Putamen (tissue), 1 donor: ENCODE measurements around the gene CDX2.
"Not testable (repeated sequence)": the region's sequence is repeated elsewhere in the genome, so short reads cannot be mapped to it uniquely, and the experiment has no call there.

Experiments used
- DNase-seq: peaks from one replicate; pipeline ENCODE4 v3.0.0-alpha.2; 2016; ENCODE audit warnings: low spot score

CDX2 gene

DNA sequence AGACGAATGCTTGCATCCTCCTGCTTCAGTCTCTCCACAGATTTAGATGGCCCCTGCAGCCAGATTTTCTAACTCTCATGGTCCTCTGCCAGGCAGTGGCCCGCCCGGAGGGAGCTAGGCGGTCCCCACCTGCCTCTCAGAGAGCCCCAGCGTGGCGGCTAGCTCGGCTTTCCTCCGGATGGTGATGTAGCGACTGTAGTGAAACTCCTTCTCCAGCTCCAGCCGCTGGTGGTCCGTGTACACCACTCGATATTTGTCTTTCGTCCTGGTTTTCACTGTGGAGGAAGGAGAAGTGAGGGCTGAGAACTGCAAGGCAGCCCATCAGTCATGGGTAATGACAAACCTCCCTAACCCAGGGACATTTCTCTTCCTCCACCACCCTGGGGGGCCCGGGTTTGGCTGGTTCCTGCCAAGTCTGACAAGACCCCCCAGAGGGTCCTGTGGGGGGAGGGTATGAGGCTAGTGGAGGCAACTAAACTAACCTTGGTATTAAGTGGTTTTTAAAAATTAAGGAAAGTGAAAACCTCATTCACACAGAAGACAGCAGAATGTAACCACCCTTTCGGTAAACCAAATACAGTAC, 4.3 kb downstream of the CDX2 start:
- DNase-seq: no peak

DNA sequence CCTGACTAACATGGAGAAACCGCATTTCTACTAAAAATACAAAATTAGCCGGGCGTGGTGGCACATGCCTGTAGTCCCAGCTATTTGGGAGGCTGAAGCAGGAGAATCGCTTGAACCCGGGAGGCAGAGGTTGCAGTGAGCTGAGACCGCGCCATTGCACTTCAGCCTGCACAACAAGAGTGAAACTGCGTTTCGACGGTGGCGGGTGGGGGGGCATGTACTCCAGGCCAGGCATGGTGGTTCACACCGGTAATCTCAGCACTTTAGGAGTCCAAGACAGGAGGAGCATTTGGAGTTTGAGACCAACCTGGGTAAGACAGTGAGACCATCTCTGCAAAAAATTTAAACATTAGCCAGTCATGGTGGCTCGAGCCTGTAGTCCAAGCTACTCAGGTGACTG, 4.9 kb downstream of the CDX2 start:
- not testable (repeated sequence) for DNase-seq

DNA sequence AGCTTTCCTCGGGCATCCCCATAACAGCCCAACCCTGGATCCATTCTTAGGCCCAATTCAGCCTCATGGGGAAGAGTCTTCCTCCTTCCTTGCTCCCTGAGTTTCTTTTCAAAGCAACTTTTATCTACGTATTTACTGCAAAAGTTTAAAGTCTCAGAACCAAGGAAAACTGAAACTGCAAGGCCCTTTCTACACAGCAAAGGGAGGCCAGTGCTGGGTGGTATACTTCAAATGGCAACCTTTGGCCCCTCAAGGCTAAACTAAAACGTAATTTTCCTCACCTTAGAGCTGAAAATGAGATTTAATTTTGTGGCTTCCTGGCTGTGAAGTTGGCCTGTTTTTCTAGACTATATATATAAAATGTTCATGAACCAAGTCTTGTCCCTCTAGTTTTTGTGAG, 5.6 kb downstream of the CDX2 start:
- no peak for DNase-seq

DNA sequence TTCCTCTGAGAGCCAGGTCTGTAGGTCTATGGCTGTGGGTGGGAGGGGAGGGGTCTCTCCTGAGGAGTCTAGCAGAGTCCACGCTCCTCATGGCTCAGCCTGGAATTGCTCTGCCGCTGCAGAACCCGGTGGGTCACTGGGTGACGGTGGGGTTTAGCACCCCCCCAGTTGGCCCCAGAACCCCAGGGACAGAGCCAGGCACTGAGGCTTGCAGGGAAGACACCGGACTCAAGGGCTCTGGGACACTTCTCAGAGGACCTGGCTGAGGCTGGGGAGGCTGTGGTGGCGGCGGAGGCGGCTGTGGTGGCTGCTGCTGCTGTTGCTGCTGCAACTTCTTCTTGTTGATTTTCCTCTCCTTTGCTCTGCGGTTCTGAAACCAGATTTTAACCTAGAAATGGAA, 6.1 kb downstream of the CDX2 start:
- DNase-seq: no peak

DNA sequence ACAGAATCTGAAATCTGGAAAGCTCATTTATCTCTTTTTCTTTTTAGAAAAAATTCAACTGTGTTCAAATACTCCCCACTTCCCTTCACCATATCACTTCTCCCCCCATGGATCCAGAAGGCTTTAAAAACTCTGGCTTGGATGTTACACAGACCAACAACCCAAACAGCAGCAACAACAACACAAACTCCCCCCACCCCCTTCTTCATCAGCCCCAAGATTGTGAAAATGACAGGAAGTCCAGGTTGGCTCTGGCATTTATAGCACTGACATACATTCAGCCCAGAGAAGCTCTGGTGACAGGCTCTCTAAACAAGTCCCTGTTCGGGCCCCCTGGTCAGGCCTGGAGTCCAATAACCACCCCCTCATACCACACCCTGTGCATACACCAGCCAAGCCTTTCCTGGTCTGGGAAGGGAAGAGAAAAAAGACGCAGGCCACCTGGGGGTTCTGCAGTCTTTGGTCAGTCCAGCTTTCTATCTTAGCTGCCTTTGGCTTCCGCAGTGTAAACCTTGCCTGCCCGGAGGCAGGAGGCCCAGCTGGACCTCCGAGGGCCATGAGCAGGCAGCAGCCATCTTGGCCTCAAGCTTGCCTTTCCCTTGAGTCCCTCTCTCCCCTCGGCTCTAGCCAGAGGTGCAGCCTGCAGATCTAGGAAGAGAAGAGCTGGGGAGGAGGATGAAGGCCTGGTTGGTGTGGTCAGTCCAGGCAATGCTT, 6.8 kb downstream of the CDX2 start:
- DNase-seq: no peak

DNA sequence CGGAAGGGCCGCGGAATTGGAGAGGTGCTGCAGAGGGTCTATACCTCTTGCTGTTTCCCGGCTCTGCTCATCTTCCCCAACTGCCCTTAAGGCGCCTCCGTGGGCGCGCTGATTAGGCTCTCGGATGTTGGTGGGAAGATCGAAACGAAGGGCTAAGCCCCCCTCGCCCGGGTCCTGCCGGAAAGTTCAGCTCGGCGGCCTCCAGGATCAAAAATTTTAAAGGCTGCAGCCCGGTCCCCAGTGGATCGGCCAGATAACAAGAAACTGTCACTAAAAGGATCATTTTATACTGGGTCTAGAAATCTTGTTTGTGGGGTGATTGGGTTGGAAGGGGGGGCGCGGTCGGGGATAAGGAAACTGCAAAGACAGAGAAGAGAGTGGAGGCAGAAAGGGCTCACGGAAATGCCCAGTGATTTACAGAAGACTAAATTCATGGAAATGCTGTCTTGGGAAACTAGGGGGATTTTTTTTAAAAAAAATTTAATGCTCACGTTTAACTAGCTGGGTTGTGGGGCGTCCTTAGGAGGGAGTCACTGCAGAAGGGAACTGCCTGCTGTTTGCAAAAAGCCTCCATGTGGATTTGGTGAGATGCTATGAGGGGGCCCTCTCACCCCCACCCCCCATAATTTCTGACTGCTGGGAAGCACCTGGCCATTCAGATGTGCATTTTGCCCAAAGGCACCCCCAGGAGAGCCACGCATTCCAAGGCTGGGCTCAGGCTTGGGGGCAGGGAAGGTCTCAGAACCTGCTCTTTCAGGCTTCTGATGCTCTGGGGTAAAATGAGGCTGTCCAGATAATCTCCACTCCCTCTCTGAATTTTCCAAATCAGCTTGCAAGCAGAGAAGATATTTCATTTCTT, 7.7 kb downstream of the CDX2 start:
- no peak for DNase-seq

DNA sequence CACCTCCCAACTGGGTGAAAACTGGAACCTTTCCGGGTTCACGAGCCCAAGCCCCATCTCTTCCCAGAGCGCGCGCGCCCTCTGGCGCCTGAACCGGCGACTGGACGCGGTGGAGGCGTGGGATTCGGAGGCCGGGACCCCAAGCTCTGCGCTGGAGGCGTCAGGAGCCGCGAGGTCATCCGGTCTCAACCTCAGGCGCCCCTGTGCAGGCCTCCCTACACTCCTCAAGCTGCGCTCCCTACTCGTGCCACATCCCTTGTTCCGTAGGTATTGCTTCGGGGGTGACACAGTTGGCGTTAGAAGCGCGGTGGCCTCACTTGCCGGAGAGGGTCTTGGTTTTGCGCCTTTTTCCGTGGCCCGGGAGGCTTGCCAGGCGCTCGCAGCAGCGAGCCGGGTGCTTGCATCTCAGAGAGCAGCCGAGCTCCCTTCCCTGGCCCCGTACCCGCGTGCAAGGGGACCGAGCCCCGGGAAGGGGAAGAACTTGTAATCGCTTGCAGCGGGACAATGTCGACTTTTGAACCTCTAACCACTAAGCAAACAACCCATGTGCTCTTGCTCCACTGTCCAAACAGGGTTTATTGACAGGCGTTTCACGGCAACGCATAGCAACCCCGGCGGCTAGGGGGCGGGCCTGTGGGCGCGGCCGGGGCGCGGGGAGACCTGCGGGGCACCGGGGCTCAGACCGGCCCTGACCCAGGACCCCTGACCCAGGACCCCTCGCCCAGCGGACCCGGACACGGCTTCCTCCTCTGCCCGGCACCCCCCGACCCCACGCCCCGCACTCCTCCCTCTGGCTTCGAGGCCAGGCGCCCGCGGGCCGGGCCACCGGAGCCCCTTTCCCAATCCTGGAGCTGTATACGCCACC, 8.5 kb downstream of the CDX2 start:
- no peak for DNase-seq

DNA sequence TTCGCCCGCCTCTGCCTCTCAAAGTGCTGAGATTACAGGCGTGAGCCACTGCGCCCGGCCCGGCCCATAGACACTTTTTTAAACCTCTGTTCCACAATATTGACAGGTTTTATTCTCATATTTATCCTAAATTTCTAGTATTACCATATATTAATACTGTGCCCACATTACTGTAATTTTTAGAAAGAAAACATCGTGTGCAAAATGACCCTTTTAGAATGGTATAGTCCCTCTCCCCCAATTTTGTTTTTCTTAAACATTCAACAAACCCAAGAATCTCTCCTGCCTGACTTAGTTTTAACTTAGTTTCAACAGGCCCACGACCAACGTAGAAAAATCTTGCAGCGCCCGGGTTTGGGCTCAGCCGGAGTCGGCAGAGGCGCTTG, 9.1 kb downstream of the CDX2 start:
- DNase-seq: no peak

DNA sequence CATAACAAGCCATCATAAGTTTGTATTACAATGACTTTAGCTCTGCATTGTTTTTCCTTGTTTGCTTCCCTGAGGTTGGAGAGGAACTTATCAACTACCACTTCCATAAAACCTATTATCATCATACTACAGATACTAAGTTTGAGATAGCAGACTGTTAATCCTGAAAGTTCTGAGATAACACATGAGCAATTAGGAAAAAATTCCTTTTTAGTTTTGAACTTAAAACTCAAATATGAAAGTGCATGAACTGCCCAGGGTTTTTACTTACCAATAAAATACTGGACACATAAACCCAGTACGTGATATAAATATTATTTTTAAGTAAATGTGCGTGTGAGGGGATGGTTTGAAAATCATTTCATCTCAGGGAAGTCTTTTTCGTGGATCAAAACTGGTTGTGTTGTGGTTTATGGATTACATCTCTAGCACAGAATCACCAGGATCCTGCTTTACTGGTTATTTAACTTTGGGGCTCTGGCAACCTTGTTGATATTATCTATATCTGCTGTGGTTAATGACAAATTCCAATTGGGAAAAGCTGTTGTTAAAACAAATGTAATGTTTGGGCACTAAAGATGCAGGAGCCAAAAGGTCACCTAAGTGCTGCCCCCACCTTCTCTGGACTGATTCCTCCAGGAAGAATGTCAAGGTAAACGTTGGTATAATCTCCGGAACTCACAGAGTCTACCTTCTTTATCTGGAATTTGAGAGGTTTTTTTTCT, 12.4 kb downstream of the CDX2 start:
- no peak for DNase-seq

DNA sequence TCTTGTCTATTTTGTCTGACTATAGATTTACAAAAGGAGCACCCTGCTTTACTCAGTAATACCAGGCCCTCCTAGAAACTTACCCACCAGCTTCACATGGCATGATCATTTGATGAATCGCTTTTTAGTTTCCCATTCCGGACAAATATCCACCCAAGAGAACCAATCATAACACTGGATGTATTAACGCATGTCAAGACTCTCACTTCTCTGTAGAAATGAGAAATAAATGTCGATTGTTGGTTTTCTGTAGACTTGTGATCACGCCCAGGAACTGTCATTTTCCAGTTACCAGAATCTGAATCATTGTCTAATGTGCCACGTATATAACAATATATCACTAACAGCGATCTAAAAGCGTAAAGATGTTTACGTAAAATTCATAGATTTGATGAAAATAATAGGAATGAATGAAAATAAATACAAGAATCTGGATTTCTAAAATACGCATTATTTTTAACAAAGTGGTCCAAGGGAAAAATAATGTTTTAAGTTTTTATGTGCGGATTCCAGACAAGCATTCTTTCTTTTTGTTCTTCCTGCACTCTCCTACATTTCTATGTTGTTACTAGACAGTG, 14.0 kb downstream of the CDX2 start:
- no peak for DNase-seq

DNA sequence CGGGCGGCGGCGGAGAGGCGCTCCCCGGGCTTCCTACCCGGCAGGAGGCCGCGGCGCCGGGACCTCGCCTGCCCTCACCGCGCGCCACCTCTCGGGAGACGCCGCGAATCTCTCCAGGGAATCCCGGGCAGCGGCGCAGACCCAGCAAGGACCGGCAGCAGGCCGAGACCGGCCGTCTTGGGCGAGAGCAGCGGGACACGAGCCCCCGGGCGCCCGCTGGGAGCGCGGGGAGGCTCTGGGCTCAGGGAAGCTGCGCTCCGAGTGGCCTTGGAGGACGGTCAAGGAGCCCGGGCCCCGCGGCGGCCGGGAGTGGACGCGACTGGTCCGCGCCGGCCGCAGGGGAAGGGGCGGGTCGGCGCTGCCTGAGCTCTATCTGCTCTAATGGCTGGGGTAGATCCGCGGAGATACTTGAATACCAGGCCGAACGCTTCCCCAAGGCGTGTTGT, 14.7 kb downstream of the CDX2 start:
- DNase-seq: no peak

DNA sequence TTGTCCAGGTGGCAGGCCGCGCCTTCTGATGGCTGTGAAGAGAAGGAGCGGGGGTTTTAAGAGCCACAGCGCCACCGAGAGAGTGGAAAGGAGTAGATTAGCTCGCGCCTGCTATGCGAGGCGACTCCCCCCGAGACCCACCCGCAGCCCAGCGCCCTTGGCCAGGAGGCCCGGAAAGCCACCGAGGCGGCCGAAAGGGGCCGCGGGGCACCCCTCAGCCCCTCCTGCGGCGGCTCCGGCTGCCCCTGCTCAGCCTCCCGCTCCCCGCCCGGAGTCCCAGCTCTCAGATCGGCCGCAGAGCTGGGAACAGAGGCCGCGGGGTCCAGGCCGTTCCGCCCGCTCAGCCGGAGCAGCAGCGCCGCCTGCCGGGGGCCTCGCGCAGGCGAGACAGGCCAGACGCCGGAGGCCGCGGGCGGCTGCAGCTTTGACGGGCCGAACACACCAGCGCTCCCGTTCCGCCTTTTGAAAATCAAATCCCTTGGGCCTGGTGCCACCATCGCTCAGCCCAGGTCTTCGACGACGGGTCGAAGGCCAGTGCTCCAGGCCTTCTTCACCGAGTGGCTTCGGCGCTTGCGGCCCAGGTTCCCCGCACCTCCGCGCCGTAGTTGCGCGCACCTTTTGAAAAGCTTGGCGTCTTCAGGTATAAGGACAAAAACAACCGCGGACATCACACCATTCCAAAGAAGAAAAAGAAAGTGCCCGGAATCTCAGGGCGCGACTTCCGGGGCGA, 15.3 kb downstream of the CDX2 start:
- DNase-seq: peak; percentile 29

DNA sequence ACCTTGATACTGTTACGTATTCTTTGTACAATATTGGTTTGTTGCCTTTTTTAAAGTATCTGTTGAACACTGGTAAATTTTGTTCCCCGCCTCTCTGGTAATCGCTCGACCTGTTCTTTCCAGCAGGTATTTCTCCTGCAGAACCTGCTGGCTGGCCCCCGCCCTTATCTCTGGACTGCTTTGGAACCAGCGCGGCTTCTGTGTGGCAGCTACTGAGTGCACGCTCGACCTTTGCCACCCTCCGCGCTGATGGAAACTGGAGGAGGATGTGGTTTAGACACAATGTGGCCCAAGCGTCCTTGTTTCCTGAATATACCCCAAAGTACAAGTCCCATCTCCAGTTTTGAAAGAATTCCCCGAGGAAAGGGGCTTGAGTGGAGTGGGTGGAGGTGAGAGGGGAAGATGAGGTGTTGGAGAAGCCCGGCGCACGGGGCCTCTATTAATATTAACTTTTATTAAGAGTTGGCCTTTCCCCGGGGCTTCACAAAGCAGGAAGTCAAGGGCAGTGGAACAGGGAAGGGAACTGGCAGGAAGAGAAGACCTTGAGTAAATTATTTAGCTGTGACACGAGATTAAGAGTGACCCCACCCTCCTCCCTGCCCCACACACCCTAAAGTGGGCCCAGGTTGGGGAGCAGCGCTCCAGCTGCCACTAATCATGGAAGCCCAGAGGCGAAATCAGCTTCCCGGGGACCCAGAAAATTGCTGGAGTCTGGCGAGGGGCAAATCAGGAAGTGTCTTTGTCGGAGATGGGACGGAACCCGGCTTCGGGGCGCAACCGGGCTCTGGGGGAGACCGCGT, 16.0 kb downstream of the CDX2 start:
- no peak for DNase-seq

DNA sequence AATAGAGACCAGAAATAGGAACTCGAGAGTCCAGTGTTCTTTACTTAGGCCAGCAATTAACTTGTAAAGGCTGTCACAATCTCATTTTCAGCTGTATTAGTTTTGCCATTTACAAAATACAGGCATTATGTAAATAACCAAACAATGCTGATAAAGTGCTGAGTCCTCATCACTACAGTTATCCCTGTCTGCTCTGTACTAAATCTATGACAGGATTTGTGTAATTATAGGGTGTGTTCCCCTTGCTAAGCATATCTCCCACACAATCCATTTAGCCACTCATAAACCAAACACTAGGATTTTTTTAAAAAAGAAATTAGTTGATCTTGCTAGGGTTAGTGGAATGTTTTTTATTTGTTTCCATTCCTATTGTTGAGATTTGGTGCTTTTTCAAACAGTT, 26.1 kb downstream of the CDX2 start:
- no peak for DNase-seq

DNA sequence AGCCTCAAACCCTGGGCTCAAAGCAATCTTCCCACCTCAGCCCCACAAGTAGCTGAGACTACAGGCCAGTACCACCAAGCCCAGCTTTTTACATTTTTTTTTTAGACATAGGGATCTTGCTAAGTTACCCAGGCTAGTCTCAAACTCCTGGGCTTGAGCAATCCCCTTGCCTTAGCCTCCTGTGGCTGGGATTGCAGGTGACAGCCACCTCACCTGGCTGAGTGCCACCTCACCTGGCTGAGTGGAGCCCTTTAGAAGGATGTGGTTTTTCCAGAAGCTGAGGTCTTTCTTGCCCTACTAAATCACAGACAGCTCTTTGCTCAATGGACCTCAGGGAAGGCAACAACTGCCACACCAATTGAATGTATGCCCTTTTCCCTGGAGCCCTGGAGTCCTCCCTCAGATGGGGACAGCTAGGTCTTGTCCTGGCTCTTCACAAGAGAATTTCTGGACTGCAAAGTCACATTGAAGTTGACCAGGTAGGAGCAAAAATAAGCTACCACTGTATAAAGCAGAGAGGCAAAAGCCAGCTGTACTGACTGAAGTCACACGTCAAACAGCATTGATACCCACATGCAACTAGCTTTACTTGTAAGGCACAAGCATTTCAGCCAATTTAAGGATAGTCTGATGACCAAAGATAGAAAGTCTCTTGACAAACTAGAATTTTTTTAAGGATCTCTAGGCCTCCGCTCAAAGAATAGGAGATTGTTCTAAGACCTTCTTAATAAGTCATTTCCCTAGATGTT, 35.4 kb downstream of the CDX2 start:
- no peak for DNase-seq

DNA sequence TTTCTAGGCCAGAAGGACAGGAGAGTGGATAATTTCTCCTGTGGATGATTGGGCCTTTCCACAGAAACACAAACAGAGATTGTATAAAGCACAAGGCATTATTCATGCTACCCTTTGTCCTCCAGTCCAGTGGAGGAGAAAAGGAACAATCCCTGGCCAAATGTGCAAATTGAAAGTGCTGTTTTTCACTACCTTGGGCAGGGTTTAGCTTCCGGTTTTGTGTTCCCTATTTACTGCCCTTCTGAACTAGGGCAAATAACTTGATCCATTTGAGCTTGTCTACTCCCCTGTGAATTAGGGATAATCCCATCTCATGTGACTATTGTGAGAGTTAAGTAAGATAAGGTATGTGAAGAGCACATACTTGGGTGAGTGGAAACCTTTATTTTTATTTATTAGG, 36.0 kb downstream of the CDX2 start:
- no peak for DNase-seq

DNA sequence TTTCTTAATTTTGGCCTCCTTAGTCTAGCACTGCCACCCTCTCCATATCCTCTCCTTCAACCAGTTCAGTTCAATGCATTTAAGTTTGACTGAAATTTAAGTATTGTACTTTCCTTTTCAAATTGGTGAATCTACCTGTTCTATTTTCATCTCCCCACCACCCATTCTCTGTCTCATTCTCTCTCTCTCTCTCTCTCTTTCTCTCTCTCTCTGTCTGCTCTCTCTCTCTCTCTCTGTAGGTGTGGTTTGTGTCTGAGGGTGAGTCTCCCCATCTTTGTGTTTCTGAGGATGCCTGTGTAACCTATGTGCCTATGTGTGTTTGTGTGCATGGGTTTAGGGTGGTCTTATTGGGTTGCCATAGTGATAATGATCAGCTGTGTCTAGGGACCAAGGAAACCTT, 39.2 kb downstream of the CDX2 start:
- no peak for DNase-seq

DNA sequence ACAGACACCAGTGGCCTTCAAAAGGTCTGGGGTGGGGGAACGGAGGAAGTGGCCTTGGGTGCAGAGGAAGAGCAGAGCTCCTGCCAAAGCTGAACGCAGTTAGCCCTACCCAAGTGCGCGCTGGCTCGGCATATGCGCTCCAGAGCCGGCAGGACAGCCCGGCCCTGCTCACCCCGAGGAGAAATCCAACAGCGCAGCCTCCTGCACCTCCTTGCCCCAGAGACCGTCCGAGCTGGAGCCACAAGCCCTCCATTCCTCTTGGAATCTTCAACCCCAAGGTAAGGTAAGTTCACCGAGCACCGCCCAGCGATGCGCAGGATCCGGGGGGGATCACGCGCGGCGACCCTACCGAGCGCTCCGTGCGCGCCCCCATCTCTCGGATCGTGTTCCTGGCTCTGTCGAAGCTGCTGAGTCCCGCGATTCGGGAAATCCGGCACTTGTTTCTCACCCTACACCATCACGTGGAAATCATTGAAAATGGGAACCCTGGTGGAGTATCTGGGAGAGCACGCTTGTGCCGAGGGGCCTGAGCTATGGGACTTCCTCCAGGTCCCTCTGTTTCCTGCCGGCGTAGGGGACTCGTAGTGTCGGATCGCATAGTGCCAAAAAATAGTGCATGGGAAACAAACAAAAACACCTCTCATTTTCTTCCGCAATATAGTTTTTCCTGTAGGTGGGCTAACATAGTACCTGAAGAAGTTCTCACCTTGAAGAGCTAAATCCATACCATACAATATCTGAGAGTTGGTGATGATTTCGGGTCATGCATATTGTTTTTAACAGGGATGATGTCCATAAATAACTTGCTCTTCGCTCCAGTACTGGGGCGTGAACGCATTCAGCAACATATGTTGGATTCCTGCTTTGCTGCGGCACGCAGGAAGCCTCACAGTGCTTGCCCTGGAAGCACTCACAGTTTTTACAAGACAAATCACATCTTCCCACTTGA, 40.0 kb downstream of the CDX2 start:
- no peak for DNase-seq
